ENCODE measurements around the gene BDKRB1.

The BDKRB1 gene

GRCh38 chr14:96261772-96262655 lies 6.0 kb downstream of the BDKRB1 start:
- no peak for DNase-seq

DNA sequence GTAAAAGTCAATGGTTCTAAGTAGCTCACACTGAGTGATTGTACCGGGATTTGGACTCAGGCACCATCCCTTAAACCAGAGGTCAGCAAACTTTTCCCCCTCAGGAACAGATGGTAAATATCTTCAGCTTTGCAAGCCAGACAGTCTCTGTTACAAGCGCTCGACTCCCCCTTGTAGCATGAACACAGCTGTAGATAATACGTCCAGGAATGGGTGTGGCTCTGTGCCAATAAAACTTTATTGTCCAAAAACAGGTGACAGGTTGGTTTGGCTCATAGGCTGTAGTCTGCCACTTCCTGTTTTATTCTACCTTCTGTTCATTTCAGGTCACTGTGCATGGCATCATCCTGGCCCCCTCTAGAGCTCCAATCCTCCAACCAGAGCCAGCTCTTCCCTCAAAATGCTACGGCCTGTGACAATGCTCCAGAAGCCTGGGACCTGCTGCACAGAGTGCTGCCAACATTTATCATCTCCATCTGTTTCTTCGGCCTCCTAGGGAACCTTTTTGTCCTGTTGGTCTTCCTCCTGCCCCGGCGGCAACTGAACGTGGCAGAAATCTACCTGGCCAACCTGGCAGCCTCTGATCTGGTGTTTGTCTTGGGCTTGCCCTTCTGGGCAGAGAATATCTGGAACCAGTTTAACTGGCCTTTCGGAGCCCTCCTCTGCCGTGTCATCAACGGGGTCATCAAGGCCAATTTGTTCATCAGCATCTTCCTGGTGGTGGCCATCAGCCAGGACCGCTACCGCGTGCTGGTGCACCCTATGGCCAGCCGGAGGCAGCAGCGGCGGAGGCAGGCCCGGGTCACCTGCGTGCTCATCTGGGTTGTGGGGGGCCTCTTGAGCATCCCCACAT lies 7.6 kb downstream of the BDKRB1 start:
- no peak for DNase-seq

DNA sequence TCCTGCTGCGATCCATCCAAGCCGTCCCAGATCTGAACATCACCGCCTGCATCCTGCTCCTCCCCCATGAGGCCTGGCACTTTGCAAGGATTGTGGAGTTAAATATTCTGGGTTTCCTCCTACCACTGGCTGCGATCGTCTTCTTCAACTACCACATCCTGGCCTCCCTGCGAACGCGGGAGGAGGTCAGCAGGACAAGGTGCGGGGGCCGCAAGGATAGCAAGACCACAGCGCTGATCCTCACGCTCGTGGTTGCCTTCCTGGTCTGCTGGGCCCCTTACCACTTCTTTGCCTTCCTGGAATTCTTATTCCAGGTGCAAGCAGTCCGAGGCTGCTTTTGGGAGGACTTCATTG lies 8.2 kb downstream of the BDKRB1 start:
- DNase-seq, result no peak

- DNase-seq, result no peak
Measured at GRCh38 chr14:96264853-96265252, 8.8 kb downstream of the BDKRB1 start.

DNA sequence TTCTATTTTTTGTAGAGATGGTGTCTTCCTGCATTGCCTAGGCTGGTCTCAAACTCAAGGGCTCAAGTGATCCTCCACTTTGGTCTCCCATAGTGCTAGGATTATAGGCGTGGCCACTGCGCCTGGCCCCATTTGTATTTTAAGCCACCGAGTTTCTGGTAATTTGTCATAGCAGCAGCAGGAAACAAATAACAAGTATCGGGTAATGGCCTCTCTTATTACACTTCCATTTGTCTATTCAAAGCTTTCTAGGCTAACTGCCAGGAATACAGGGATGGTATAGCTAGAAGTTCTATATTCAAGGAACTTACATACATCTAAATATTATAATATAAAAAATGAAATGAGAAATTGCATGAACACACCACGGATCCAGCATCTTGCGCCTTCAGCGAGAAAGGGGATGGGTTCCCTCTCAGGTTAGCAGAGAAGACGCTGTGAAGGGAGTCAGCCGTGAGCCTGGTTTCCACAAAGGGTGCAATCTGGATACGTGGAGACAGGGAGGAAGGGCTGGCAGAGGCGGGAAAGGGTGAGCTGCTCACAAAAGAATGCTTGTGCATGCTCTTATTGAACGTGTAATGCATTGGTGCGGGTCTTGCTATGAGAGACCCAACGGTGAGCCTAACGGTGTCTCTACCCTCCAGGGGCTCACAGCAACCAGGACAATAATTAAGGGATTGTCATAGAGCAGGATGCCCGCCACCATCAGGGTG lies 9.5 kb downstream of the BDKRB1 start:
- DNase-seq, result no peak

- DNase-seq, result no peak
Measured at GRCh38 chr14:96267336-96267735, 11.3 kb downstream of the BDKRB1 start.

- no peak for DNase-seq
Measured at GRCh38 chr14:96267916-96268315, 11.9 kb downstream of the BDKRB1 start.

DNA sequence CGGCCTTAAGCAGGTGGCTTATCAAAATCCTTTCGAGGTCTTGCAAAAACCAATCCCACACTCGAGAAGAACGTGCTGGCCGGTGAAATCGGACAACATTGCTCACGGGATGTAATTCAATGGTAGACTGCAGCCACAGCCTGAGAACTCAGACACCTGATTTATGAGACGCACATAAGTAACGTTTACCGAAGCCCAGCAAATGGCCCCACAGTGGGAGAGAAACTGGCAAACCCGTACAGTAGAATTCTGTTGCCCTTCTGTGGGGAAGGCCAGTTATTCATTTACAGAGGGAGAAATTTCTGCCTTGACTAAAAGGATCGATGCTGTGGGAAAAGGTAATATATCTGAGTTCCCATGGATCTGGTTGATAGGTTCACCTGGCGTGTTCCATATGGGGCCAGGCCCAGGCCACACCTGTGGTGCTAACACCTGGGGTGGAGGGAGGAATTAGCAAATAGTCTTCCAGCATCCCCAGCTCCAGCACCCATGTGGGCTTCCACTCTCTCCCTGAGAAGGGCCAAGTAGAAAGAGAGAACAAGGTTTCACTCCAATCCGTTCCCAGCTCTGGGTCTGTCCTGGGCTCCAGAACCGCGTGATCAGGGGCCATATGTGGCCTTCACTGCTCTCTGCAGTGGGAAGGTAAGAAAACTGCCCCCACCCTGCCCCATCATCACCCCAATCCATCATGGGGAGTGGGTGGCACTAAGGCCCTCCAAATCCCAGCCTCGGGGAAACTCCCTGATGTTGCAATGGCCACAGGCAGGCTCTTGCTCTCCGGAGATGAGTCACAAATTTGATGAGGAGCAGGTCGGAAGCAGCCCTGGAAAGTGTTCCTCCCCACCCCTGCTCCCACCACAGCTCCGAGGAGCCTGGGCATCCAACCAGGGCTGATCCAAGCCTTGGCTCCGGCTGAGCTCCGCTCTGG lies 12.7 kb downstream of the BDKRB1 start:
- DNase-seq, result no peak

DNA sequence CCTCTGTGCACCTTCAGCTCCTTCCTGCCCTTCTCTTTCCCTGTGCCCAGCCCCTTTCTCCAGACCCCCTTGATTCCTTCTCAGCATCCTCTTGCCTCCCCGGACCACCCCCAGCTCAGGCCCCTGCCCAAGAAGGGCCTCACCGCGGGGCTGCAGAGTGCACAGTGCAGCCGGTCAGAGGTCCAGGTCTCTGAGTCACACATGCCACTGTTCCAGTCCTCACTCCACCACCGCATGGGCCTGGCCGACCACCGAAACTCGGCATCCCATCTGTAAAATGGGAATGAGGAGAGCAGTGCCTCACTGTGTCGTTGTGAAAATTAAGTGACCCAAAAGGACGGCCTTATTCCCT lies 13.3 kb downstream of the BDKRB1 start:
- no peak for DNase-seq

- no peak for DNase-seq
Measured at GRCh38 chr14:96270565-96271420, 14.8 kb downstream of the BDKRB1 start.

GRCh38 chr14:96271421-96271762 lies 15.4 kb downstream of the BDKRB1 start:
- no peak for DNase-seq

GRCh38 chr14:96272777-96273473 lies 16.9 kb downstream of the BDKRB1 start:
- DNase-seq, result no peak

GRCh38 chr14:96273629-96274028 lies 17.6 kb downstream of the BDKRB1 start:
- no peak for DNase-seq

DNA sequence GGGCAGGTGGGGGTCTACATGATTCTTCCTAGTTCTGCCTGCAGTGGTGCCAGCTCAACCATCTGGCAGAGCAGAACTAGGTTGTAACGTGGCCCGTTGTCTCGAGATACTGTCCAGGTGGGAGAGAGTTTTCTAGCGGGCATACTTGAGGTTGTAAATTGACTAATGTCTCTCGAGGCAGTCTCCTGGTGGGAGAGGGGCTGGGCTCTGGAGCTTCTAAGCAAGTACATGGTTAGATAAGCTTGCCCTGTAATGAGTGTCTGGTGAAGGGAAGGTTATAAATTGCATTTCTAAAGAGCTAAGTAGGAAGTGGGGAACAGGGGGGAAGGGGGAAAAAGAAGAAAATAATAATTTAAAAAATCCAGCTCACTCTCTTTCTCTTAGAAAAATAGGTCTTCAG lies 18.1 kb downstream of the BDKRB1 start:
- no peak for DNase-seq

GRCh38 chr14:96274543-96274942 lies 18.5 kb downstream of the BDKRB1 start:
- DNase-seq, result no peak

- DNase-seq, result peak; percentile 58
Measured at GRCh38 chr14:96275177-96276112, 19.4 kb downstream of the BDKRB1 start.

- DNase-seq, result no peak
Measured at GRCh38 chr14:96277890-96278289, 21.9 kb downstream of the BDKRB1 start.

- DNase-seq, result no peak
Measured at GRCh38 chr14:96279564-96279963, 23.6 kb downstream of the BDKRB1 start.

DNA sequence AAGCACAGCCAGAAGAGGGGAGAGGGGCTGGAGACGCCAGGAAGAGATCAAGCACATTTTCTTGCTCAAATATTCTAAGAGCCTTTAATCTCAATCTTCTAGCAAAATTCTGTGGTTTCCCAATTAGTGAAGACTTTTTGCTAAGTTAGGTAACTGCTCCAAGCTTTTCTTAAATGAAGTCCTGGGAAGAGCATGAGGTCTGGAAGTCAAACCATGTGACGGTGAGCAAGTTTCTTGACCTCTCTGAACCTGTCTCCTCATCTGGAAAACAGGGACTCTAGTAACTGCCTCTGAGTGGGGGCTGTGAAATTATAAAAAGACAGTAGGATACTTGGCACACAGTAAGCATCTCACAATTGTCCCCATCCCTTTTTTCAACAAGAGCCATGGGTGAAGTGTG lies 24.1 kb downstream of the BDKRB1 start:
- no peak for DNase-seq

GRCh38 chr14:96281486-96281885 lies 25.5 kb downstream of the BDKRB1 start:
- no peak for DNase-seq

Measured in effector CD4-positive, alpha-beta T cell (primary cell).